GM15510 (cell line): ENCODE data around the gene LYPD6B.

ENCODE experiments used
- POLR2A ChIP-seq: IDR thresholded peaks from 3 replicates; pipeline ENCODE4 v1.6.1; 2011; ENCODE audit warnings: borderline replicate concordance; ENCODE audit not compliant: insufficient read length; ENCODE audit errors: extremely low read depth

The LYPD6B gene

DNA sequence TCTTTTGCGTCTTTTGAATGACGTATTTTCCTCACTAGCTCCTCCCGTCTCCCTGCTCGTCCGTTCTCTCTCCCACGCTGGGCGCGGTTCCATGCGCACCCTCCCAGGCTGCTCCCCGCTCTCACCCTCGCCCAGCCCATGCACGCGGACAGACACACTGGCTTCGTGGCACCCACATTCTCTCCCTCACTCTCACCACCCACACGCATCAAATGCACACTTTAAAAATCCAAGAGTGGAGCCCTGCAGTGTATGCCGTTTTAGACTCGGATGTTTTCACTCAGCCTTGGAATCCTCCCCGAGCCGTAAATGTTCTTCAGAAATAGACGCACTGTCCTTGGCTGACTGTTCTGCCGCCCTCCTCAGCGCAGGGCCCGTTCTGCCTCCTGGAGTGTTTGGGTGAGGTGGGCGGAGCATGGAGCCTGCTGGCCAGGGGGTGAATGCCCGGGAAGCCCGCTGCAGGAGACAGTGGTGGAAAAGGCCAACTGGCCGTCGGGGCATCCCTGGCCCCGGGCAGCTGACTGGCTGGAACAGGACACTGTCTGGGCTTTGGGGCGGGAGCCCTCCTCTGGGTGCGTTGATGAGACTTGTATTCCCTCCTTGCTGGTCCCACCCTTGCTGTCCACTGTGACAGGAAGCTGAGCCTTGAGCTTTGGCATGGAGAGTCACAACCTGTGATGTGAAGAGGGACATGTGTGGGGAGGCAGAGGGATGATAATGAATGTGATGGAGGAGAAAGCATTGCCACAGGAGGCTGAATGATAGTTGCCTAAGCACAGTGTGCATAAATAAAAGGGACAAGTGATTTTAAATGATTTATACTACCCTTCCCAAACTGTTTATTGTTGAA lies 35.4 kb upstream of the LYPD6B start:
- TF ChIP-seq POLR2A, result no peak

DNA sequence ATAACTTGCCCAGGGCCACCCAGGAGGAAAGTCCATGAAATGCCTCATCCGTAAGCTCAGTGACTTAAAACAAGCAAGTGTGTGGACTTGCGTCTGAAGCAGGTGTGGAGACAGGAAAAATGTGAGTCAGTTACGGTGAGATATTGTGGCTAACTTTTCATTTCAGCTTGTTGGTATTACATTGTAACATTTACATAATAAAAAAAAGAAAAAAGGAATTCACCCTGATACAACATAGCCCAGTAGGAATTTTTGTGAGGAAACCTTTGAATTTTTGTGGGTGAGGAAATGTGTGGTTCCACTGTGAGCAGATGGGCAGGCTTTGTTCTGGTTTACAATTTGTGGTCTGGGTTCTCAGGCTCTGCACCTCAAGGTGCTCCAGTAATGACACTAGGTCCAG lies 33.7 kb upstream of the LYPD6B start:
- no peak for TF ChIP-seq POLR2A

DNA sequence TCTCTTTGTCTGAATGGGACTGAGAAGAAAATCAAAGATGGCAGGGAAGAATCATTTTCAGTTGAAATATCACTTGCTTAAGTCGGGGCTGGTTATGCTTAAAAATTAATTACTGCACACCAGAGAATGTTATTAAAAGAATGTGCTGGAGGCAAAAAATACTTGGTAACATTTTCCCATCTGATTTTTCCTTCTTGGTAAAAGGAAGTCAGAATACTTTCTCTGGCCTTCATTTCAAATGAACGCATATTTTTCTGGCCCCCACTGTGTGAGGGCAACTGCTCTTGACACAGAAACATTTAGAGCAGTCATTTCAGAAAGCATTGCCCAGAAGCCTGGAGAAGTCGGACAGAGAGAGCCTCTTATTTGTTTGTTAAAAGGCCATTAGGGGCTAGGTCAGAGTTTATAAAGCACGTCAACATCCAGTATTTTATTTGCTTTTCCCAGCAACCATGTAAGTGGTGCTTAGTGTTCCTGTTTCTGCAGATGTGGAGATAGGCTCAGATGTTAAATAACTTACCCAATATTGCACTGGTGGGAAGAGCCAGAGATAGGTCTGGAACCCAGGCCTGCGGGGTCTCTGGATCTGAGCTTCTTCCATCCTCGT lies 32.9 kb upstream of the LYPD6B start:
- TF ChIP-seq POLR2A, result no peak

DNA sequence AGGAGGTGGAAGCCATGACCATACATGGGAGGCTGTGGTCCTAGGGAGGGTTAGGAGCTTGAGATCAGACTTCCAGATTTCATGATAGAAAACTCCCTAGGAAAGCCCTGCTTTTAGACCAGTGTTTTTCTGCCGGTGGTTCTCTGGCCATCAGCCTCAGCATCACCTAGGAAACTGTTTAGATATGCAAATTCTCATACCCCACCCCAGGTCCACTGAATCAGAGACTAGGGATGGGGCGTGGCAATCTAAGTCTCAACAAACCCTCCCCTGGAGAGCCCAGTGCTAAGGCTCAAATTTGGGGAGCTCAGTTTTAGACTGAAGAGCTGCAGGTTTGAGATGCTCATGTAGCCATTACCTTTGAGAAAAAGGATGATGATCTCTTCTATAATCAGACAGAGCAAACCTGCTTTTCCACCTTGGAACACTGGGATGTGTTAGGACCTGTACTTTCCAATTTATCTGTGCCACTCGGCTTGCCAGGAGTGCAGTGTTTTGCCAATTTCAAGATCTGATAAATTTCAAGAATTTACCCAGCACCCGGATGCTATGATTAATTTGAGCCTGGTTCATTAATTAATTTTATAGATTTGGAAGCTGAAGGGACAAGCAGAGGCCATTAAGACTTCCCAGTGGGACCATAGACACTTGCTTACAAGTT lies 31.5 kb upstream of the LYPD6B start:
- no peak for TF ChIP-seq POLR2A

DNA sequence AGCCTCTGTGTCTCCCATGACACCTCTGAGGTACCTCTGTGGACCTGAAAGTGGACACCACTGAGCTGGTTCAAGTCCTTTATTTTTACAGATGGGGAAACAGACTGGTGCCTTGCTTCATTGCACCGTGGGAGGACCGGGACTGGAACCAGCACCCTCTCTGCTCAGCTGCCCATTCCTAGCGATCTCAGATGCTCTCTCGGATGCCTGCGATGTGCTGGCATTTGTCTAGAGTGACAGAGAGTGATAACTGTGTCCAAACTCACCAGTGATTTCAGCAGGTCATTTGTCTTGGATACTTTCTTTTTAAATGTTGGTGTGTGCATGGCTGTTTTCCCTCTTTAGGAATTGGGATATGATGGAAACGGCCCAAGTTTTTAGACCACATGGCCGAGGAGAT lies 30.1 kb upstream of the LYPD6B start:
- no peak for TF ChIP-seq POLR2A

DNA sequence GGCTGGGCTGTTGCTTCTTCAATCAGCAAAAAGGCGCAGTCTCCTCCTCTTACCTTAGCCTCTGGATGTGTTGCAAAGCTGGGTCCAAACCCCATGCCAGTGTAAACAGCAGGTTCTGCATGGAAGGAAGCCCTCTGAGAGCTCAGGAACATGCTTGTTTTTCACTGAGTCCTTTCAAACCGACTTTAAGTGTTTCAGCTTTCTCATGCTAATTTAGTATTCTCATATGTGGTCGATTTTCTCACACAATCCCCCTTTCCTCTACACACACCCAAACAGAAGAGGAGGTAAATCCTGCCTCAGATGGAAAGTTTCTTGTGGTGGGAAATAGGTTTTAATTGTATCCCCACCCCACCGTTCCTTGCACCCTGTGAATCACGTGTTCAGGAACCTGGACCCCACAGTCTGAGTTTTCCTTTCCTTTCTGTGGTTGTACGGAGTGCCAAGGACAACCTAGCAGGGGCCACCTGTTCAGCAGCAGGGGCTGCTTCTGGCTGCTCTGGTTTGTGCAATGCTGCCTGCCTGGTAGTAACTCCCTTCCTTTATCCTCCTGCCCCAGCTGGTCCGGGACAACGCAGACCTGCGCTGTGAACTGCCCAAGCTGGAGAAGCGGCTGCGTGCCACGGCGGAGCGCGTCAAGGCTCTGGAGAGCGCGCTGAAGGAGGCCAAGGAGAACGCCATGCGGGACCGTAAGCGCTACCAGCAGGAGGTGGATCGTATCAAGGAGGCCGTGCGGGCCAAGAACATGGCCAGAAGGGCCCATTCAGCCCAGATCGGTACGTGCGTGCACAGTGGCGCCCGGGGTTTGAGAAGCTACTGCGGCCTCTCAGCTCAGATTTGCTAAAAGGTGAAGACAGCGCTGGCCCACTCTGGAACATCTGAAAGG lies 28.7 kb upstream of the LYPD6B start:
- TF ChIP-seq POLR2A, result no peak

DNA sequence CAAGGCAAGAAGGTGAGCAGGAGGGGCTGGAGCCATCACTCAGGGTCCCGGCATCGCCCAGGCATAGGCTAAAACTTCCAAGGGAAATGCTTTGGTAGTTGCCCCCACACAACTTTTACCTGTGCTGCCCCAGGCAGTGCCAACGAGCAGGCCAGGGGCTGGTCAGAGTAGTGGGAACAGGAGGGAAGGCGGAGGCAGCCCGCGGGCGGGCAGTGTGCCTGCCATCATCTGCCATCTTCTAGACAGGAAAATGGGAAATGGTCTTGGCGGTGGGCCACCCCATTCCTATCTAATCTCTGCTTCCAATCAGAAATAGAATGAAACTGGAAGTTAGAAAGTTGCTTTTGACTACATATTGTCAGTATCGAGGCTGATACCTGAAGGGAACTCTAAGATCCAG lies 26.0 kb upstream of the LYPD6B start:
- TF ChIP-seq POLR2A, result no peak

DNA sequence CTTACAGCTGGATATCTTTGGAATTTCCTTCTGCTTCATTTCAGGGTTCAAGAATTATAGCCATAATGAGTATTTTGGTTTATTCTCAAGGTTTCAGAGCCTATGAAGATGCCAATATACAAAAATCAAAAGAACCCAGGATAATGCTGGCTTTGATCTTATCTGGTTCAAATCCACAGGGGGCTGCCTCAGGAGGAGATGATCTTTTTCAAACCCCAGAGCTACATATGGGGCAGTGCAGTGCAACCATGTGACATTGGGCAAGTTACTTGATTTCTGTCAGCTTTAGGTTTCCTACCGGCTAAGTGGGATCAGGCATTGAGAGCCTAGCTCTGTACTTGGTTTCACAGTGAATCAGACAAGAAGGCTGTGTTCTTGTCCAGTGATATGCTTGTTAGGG lies 23.0 kb upstream of the LYPD6B start:
- no peak for TF ChIP-seq POLR2A

DNA sequence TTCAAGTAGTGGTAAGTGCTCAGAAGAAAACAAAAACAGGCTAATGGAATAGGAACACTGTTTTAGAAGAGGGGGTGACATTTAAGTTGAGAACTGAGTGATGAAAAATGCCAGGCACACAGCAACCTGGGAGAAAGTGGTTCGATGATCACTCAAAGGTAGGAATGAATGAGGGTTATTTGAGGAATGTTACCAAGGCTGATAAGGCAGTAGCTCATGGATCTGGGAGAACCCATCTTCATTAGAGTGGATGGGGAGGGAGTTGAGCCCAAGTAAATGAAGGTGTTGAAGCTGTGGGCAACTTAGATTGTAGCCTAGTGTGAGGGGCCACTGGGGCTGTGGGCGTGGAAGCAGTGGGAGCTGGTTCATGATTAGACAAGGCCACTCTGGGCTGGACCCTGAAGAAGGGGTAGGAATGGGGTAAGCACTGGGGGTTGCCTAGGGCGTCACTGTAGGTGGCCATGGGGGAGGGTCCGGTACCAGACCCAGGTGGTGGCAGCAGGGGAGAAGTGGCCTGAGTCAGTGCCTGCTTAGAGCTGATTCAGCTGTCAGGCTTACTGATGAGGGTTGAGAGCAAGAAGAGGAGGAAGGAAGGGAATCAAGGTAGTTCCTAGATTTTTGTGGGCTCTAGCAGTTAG lies 22.5 kb upstream of the LYPD6B start:
- no peak for TF ChIP-seq POLR2A

DNA sequence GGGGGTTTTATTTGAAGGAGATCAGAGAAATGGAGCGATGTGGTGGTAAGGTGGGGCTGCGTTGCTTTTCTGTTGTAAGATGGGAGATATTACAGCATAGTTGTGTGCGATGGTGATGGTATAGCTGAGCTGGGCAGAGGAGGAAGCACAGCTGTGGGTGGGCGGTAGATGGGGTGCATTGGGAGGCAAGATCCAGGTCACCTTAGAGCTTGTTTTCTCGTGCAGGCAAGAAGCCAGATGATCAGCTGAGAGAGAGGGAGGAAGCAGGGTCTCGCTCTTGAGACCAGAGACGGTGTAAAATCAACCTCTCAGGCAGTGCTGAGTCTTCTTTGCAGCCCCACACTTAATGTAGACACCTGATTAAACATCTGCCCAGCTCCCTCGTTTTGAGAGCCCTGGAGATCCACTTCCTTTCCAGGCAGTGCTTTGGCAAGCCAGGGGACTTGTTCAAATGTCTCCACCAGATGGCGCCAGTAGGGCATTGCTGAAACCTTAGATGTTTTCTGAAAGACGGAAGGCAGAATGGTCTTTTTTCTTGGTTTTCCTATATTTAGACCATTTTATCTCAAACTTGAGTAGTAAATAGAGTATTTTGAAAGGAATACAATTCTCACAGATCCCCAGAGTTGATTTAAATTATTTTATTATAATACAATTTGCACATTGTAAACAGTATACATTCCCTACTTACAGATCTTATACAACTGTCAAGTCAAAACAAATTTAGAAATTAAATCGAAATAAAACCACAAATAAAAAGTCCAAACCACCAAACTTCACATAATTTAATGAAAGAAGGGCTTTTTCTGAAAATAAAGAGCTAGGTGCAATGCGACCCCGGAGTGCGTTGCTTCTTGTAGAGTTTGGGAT lies 21.1 kb upstream of the LYPD6B start:
- TF ChIP-seq POLR2A, result no peak

DNA sequence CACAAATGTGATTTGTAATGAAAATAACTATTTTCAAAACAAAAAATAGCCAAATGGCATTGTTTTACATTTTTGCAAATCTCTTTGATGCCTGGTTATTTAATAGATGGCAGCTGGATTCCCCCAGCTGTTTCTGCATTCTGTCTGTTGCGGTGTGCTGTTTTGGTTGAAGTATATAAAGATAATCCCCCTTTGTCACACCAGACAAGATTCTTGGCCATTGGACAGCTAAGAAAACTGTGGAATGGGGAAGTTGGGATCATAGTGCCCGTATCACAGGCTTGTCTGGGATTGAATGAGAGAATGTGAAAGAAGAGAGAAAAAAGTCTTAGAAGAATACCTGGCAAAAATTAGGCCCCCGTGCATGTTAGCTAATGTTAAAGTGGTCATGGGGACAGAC lies 19.5 kb upstream of the LYPD6B start:
- no peak for TF ChIP-seq POLR2A

DNA sequence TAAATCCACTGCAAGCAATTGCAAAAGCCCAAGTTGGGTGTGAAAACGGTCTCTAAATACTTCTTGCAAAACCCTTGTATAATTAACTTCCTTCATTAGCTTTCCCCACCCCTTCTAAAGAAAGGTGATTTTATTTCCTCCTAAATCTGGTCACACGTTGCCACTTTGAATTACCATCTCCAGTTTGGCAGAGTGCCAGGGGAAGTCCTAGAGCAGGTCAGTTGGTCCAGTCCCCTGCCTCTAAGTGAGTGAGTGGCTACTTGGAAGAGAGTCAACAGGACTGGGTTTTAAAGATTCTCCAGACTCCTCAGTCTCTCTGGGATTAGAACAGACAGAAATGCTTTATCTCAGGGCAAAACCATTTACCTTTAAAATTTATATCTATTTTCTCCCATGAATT lies 18.7 kb upstream of the LYPD6B start:
- TF ChIP-seq POLR2A, result no peak

DNA sequence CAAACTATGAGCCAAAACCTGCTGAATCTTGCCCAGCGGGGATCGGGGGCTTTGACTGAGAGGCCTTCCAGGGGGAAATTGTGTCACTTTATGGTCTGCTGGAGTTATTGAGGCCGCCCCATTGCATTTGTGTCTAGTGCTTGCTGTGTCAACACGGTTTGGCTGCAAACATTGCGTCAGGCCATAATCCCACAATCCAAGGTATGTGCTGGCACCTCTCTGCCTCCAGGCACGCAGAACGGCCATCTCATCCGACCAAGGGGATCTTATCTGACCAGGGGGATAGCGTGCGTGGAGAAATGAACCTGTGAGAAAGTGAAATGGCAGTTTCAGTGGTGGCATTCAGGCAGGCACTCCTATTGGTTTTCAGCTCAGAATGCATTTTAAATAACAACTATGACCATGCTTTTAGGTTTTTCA lies 18.1 kb upstream of the LYPD6B start:
- no peak for TF ChIP-seq POLR2A
